Stimulated activated CD4-positive, alpha-beta T cell treated with anti-CD3 and anti-CD28 coated beads, Interleukin-12 subunit alpha, Interleukin-12 subunit beta, amount 100 ng/mL, for 24 hours (primary cell): ENCODE results near the gene MYCBP2.
A peak's percentile ranks its signal among the peaks of the same experiment; 100 is the strongest.
"Not testable (repeated sequence)": the region's sequence is repeated elsewhere in the genome, so short reads cannot be mapped to it uniquely, and the experiment has no call there.

Experiments
- DNase-seq, 2 experiments: peaks; one replicate each; pipeline ENCODE4 v3.0.0-alpha.2; 2020; ENCODE audit warnings: low read depth in 2 of 2

The MYCBP2 gene

DNA sequence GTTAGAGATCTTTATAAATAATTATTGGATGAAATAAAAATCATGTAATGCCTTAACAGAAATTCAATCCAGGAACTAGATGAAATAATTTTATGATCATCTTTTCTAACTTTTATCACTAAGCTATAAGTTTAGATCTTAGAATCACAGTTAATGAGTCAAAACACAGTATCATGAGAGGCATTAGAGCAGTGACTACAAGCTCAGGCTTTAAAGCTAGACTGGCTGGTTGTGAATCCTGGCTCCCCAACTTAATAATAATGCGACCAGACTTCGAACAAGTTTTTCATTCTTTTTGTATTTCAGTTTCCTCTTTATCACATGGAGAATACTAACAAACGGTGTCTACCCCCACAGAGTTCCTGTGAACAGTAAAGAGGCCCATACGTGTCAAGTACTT lies 108.6 kb downstream of the MYCBP2 start:
- DNase-seq: no peak

DNA sequence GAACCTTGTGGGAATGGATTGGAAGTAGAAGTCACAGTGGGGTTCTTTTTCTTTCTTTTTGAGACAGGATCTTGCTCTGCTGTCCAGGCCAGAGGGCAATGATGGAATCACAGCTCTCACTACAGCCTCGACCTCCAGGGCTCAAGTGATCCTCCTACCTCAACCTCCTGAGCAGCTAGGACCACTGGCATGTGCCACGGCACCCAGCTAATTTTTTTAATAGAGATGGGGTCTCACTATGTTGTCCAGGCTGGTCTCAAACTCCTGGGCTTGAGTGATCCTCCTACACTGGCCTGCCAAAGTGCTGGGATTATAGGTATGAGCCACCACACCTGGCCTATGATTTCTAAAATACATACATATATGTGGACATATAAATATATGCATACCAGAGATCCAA lies 111.4 kb downstream of the MYCBP2 start:
- DNase-seq: no peak

DNA sequence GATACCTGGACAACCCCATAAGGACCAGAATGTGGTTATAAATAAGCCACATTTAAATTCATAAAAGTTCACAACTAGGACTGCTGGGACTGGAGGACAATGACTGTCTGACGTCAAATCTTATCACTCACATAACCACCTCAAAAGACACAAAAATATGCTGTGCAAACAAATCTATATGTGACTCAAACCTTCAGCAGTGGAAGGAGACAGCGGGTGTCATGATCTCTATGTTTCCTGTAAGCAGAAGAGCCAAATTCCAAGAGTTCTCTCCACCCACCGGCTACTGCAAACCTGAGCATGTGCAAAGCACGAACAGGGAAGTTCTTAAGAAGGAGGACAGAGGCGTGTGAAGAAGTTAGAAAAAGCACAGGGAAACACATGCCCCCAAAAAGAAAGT lies 113.2 kb downstream of the MYCBP2 start:
- DNase-seq: no peak

DNA sequence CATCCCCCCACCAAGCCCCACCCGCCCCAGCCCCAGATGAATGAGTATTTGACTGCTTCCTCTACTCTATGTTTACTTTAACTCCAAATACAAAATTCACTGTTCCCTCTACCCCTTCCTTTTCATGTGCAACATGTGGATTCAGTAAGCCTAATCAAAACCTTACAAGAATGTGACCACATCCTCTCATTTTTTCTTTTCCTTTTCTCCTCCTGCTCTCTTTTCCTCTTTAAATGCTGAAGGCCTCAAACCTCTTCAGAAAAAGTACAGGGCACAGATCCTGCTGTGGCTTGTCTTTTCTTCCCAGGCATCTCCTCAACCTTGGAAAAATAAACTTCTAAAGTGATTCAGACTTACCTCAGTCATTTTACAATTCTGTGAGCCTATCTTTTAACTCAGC lies 119.0 kb downstream of the MYCBP2 start:
- no peak for DNase-seq

GRCh38 chr13:77198995-77199394 lies 127.9 kb downstream of the MYCBP2 start:
- not testable (repeated sequence) for DNase-seq

GRCh38 chr13:77196052-77196618 lies 130.8 kb downstream of the MYCBP2 start:
- DNase-seq: no peak

GRCh38 chr13:77190349-77190958 lies 136.4 kb downstream of the MYCBP2 start:
- DNase-seq: no peak

DNA sequence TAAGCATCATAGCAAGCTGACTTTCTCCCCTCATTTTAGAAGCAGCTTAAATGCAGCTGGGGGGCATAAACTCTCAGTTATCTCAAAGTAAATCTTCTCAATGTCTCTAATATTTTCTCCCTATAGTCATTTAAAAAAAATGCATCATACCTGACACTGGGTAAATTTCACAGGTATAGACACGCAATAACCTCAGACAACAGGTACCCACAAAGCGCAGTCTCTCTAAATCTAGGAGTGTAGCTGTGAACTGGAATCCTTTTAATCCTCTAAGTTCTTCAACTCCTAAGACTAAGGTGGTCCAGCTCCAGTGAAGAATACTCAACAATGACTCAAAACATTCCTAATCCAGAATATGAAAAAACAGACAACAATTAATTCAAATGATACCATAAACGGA lies 141.2 kb downstream of the MYCBP2 start:
- no peak for DNase-seq

- DNase-seq: peak in 1 of 2 experiments; percentile 4
These were observed 142.4 kb downstream of the MYCBP2 start for GRCh38 chr13:77184455-77184854.

DNA sequence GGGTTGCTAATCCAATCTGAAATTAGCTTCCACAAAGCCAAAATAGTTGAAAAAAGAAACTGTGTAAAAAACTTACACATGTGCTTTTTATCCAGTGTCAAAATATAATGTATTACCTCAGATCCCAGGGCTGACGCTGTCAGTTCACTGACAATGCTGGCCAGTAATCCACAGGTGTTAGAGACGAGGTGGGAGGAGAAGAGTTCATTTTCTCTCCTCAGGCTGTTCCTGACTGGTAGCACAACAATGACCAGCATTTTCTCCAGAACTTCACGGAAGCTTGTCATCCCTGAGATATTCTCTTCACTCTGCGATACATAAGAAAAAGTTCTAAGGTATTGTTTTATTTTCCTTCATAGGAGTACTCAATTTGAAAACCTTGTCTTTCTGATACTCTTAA lies 146.9 kb downstream of the MYCBP2 start:
- DNase-seq: no peak

GRCh38 chr13:77177646-77178045 lies 149.2 kb downstream of the MYCBP2 start:
- no peak for DNase-seq

DNA sequence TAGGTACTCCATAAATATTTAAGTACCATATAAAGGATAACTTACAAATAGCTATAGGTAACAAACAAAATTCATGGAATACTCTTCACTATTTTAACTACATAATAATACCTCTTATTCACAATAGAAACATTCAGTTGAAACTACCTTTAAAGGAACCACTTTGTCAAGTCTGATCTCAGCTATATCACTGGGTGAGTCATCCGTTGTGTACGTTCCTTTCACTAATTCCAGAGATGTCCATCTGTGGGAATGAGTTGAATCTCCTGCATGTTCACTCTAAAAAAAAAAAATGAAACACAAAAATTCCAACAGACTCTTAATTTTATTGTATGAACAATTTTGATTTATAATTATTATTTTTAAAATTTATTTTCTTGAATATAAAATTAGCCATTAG lies 150.5 kb downstream of the MYCBP2 start:
- no peak for DNase-seq

- no peak for DNase-seq
These were observed 154.2 kb downstream of the MYCBP2 start for GRCh38 chr13:77172650-77173049.

GRCh38 chr13:77171451-77171850 lies 155.4 kb downstream of the MYCBP2 start:
- DNase-seq: no peak

DNA sequence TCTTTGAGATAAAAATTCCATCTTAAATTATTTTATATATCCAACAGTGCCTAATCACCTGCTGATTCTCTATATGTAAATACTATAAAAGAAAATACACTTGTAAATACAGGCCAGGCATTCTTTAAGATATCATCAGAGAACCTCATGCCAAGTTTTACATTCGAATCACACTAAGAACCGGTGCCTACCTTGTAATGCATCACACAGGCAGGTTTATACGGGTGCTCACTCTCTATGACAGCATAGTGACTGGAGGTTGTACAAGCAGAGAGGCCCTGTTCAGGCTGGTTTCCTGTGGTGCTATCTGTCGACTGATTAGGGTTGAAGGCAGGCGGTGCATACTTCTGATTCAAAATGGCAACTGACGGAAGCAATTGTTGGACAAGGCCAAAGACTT lies 158.7 kb downstream of the MYCBP2 start:
- no peak for DNase-seq

DNA sequence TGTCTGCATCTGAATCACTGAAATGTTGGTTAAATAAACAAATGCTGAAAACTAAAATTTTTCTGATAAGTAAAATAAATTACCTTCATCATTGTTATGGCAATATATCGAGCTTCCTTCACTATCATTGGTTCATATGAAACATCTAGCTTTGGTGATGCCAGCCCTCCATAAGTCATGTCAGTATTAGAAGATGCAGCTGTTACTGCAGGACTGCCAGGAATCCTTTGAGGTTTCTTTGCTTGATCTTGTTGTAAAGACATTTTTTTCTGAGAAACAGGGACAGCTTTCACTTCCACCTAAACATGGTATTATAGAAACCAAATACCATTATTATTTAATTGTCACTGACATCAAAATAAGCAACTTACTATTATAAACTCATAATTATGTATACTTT lies 176.2 kb downstream of the MYCBP2 start:
- DNase-seq: no peak

DNA sequence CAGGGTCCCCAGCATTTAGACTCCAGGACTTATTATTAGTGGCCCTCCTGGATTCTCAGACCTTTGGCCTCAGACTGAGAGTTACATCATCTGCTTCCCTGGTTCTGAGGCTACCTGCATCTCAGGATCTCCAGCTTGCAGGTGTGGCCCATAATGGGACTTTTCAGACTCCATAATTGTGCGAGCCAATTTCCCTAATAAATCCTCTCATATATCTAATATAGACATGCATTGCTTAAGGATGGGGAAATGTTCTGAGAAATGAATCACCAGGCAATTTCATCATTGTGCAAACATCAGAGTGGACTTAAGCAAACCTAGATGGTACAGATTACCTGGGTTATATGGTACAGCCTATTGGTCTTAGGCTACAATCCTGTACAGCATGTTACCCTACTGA lies 183.5 kb downstream of the MYCBP2 start:
- DNase-seq: no peak

GRCh38 chr13:77139306-77139705 lies 187.6 kb downstream of the MYCBP2 start:
- DNase-seq: no peak

DNA sequence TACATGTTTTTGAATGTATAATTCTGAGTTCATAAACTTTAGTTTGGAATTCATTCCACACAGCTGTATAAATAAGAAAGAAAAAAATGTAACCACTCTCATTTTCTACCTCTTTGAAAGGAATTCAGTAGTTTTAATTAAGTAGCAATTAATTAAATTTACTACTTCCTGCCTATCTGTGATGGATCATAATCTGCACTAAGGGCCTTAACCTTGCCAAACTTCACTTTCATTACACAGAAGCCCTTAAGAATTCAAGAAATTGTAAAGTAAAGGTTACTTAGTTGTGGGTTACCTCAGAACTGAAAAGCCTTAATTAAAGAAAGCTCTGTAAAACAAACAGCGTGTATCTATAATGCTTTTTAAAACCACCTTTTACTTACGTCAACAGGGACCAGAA lies 188.1 kb downstream of the MYCBP2 start:
- no peak for DNase-seq

- DNase-seq: no peak
These were observed 189.9 kb downstream of the MYCBP2 start for GRCh38 chr13:77136902-77137420.

DNA sequence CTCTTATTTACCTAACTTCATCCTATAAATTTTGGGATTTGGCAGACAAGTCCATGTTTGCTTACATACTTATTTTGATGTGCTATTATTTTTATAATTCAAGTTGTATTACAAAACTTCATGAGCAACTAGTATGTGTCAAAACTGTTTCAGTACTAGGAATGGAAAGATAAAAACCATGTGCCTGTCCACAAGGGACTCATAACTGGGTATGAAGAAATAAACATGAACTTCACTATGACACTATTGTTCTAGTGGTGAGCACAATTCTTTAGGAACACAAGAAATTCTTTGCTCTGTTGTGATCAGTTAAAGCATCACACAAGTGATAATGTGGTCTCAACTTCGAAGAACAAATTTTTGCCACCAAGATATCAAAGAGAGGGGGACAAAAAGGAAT lies 202.5 kb downstream of the MYCBP2 start:
- DNase-seq: no peak

GRCh38 chr13:77118134-77118533 lies 208.8 kb downstream of the MYCBP2 start:
- no peak for DNase-seq

- DNase-seq: no peak
These were observed 212.6 kb downstream of the MYCBP2 start for GRCh38 chr13:77114271-77114670.

- DNase-seq: no peak
These were observed 213.4 kb downstream of the MYCBP2 start for GRCh38 chr13:77113496-77113895.
